ENCODE measurements around the gene HIGD1A. TPM values are rescaled to one million over a fixed set of nuclear protein-coding genes. Genes with fewer than 3 reads are reported as not detected.
A peak's percentile ranks its signal among the peaks of the same experiment; 100 is the strongest.

HIGD1A gene
- total RNA-seq, 1 donor from 2014 or later = 173 TPM

DNA sequence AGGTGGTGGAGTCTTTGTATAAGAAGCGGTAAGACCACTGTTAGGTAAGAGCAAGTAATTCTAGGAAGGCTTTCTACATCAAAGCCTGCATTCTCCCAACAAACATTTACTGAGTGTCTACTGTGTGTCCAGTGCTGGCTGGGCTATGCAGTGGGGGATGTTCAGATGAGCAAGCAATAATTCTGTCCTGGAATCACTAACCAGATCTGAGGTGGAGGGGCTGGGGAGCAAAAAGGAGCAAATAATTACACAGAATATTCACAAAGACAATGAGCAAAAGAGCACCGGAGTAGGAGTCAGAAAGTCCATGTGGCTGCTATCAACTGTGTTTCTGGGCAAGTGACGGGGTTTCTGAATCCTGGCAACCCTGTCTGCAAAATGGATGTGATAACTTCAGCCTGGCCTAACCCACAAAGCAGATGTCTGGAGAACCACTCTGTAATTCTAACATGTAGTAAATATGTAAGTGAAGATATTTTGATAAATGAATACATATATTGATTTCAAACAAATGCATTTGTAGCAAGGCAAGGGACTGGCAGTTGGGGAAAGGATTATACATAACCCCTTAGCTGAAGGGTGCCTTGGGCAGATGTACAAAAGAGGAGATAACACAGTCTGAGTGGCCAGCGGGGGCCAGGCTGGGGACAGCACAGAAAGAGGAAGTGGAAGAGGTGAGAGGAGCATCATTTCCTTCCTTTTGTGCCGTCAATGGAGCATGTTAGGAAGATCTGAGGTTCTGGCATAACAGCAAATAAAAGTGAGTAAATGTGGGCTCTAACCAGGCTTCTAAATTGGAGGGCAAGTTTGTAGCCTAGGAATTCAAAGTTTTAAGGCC lies 42.6 kb upstream of the HIGD1A start:
- no peaks in the 10 kb centered on the region for H3K36me3 ChIP-seq
- TF ChIP-seq POLR2A (IDR thresholded peaks at IDR 0.05) = no peak
- no peak for TF ChIP-seq POLR2AphosphoS5 (IDR thresholded peaks at IDR 0.05; ENCODE audit: insufficient read depth in 1 of 2, low read depth in 1 of 2)
- no peak for TF ChIP-seq CTCF (IDR thresholded peaks at IDR 0.05)
- peaks cover 11% of the 10 kb centered on the region for H3K4me1 ChIP-seq
- no peaks in the 10 kb centered on the region for H3K27me3 ChIP-seq
- no peaks in the 10 kb centered on the region for H3K9me3 ChIP-seq
- intact Hi-C loops (cut with DNase I) = loop anchor here (10.0 kb wide), 1 partner anchor 62 kb away; no protein-coding TSS in a partner anchor
- no peak overlapping the region for H3K4me3 ChIP-seq
- no peak for DNase-seq (ENCODE audit: extremely low spot score in 2 of 2)
- H3K27ac ChIP-seq = peak overlapping the region; percentile 59

- Histone ChIP-seq H3K4me1 (peaks cover 11% of the 10 kb centered on the region), H3K4me3 (no peak overlapping the region), H3K36me3 (no peaks in the 10 kb centered on the region), H3K9me3 (no peaks in the 10 kb centered on the region), H3K27ac (peak overlapping the region; percentile 27), H3K27me3 (no peaks in the 10 kb centered on the region)
- DNase-seq (ENCODE audit: extremely low spot score in 2 of 2) = no peak
- TF ChIP-seq POLR2AphosphoS5 (IDR thresholded peaks at IDR 0.05; ENCODE audit: insufficient read depth in 1 of 2, low read depth in 1 of 2) = no peak
- no peak for TF ChIP-seq CTCF (IDR thresholded peaks at IDR 0.05)
- TF ChIP-seq POLR2A (IDR thresholded peaks at IDR 0.05) = no peak
- intact Hi-C loops (cut with DNase I) = loop anchor here (10.0 kb wide), 1 partner anchor 60 kb away; no protein-coding TSS in a partner anchor
These were observed 40.5 kb upstream of the HIGD1A start for GRCh38 chr3:42844815-42845214.

- Histone ChIP-seq H3K36me3 (no peaks in the 10 kb centered on the region), H3K4me1 (peaks cover 11% of the 10 kb centered on the region), H3K27me3 (no peaks in the 10 kb centered on the region), H3K27ac (peak overlapping the region; percentile 27), H3K9me3 (no peaks in the 10 kb centered on the region), H3K4me3 (no peak overlapping the region)
- intact Hi-C loops (cut with DNase I) = loop anchor here (10.0 kb wide), 1 partner anchor 60 kb away; no protein-coding TSS in a partner anchor
- TF ChIP-seq CTCF (IDR thresholded peaks at IDR 0.05) (no peak), POLR2AphosphoS5 (IDR thresholded peaks at IDR 0.05; ENCODE audit: insufficient read depth in 1 of 2, low read depth in 1 of 2) (no peak)
- DNase-seq (ENCODE audit: extremely low spot score in 2 of 2) = no peak
These were observed 40.1 kb upstream of the HIGD1A start for GRCh38 chr3:42844412-42844713.

GRCh38 chr3:42843713-42844411 lies 39.6 kb upstream of the HIGD1A start:
- intact Hi-C loops (cut with DNase I) = loop anchor here (10.0 kb wide), 1 partner anchor 59 kb away; no protein-coding TSS in a partner anchor
- no peak for DNase-seq (ENCODE audit: extremely low spot score in 2 of 2)
- H3K36me3 ChIP-seq = no peaks in the 10 kb centered on the region
- H3K4me3 ChIP-seq = no peak overlapping the region
- H3K4me1 ChIP-seq = peaks cover 11% of the 10 kb centered on the region
- no peaks in the 10 kb centered on the region for H3K9me3 ChIP-seq
- H3K27me3 ChIP-seq = no peaks in the 10 kb centered on the region
- TF ChIP-seq CTCF (IDR thresholded peaks at IDR 0.05) (no peak), POLR2A (IDR thresholded peaks at IDR 0.05) (no peak)
- H3K27ac ChIP-seq = peak overlapping the region; percentile 27

GRCh38 chr3:42841332-42841731 lies 37.0 kb upstream of the HIGD1A start:
- TF ChIP-seq CTCF (IDR thresholded peaks at IDR 0.05) = no peak
- TF ChIP-seq POLR2AphosphoS5 (IDR thresholded peaks at IDR 0.05; ENCODE audit: insufficient read depth in 1 of 2, low read depth in 1 of 2) = no peak
- no peak for TF ChIP-seq POLR2A (IDR thresholded peaks at IDR 0.05)
- intact Hi-C loops (cut with DNase I) = loop anchor here (10.0 kb wide), 1 partner anchor 57 kb away; no protein-coding TSS in a partner anchor
- Histone ChIP-seq H3K9me3 (no peaks in the 10 kb centered on the region), H3K4me3 (no peak overlapping the region), H3K27me3 (no peaks in the 10 kb centered on the region), H3K36me3 (no peaks in the 10 kb centered on the region), H3K27ac (no peak overlapping the region), H3K4me1 (no peaks in the 10 kb centered on the region)
- no peak for DNase-seq (ENCODE audit: extremely low spot score in 2 of 2)

All from vagina (tissue), 2 donors.